ENCODE data around the gene ADGRB2. TPM values are rescaled to one million over a fixed set of nuclear protein-coding genes. Genes with fewer than 3 reads are reported as not detected.

The ADGRB2 gene
- total and polyA plus RNA-seq, 7 donors: 1.3 to 3.9 (median 1.4) TPM; not detected in 2

- H3K27ac ChIP-seq: peak overlapping the region in 3 of 4 donors; percentile 20 to 82 (median 81)
- no peak for TF ChIP-seq EP300 (IDR thresholded peaks at IDR 0.05)
- TF ChIP-seq POLR2AphosphoS5 (IDR thresholded peaks at IDR 0.05): no peak
- no peak for TF ChIP-seq POLR2A (IDR thresholded peaks at IDR 0.05)
- DNase-seq: no peak
- peaks cover 0 to 61% (median 47%) of the 10 kb centered on the region in 4 donors for H3K4me1 ChIP-seq
- WGBS, 2 donors: 79 to 97% methylated on average over 3 of the region's 3 CpGs
- intact Hi-C loops (cut with DNase I): no loop called here
- no peaks in the 10 kb centered on the region for H3K9me3 ChIP-seq
- no peaks in the 10 kb centered on the region for H3K27me3 ChIP-seq
- H3K4me3 ChIP-seq: no peak overlapping the region
- peaks cover 0 to 33% (median 12%) of the 10 kb centered on the region in 4 donors for H3K36me3 ChIP-seq
Measured at GRCh38 chr1:31677401-31677800, 86.7 kb downstream of the ADGRB2 start.

Small RNAs within 50 kb of the gene (small RNA-seq; reads per million reads assigned to genes)
- 0 reads per million in 3 donors for gene MIR4254

Other genes with a start within 250 kb of the ADGRB2 start
- 100 to 1,000 TPM in 3 of 4 donors, 10 to 100 TPM in 1; 62.9 to 238 (median 132) TPM for gene TINAGL1, start 187.8 kb downstream of the ADGRB2 start, total RNA-seq
- gene TINAGL1, start 187.8 kb downstream of the ADGRB2 start, polyA plus RNA-seq: 10 to 100 TPM; 21.0 to 87.9 (median 40.9) TPM
- gene HCRTR1, start 146.7 kb downstream of the ADGRB2 start, total RNA-seq: not detected
- gene HCRTR1, start 146.7 kb downstream of the ADGRB2 start, polyA plus RNA-seq: under 1 TPM in 1 of 3 donors, not detected in 2; 0.03 TPM
- 10 to 100 TPM; 52.9 to 87.4 (median 65.7) TPM for gene PEF1, start 119.5 kb downstream of the ADGRB2 start, total RNA-seq
- 10 to 100 TPM; 56.5 to 74.2 (median 66.4) TPM for gene PEF1, start 119.5 kb downstream of the ADGRB2 start, polyA plus RNA-seq
- gene COL16A1, start 60.3 kb downstream of the ADGRB2 start, total RNA-seq: 100 to 1,000 TPM in 2 of 4 donors, 10 to 100 TPM in 2; 43.1 to 271 (median 98.8) TPM
- 10 to 100 TPM in 1 of 3 donors, 1 to 10 TPM in 2; 4.6 to 23.4 (median 4.8) TPM for gene COL16A1, start 60.3 kb downstream of the ADGRB2 start, polyA plus RNA-seq
- gene SPOCD1, start 51.7 kb upstream of the ADGRB2 start, total RNA-seq: under 1 TPM in 2 of 4 donors, not detected in 2; 0.14 to 0.55 TPM
- under 1 TPM in 1 of 3 donors, not detected in 2; 0.70 TPM for gene SPOCD1, start 51.7 kb upstream of the ADGRB2 start, polyA plus RNA-seq
- gene PTP4A2, start 174.0 kb upstream of the ADGRB2 start, total RNA-seq: 100 to 1,000 TPM; 226 to 327 (median 255) TPM
- 100 to 1,000 TPM; 145 to 228 (median 177) TPM for gene PTP4A2, start 174.0 kb upstream of the ADGRB2 start, polyA plus RNA-seq
- 10 to 100 TPM; 67.2 to 80.6 (median 73.6) TPM for gene KHDRBS1, start 249.5 kb upstream of the ADGRB2 start, total RNA-seq
- gene KHDRBS1, start 249.5 kb upstream of the ADGRB2 start, polyA plus RNA-seq: 10 to 100 TPM; 58.0 to 83.7 (median 66.1) TPM

Measured in sigmoid colon (tissue), 7 donors.